Neural cell (in vitro differentiated cells): ENCODE data around the gene SNX10. TPM values are rescaled to one million over a fixed set of nuclear protein-coding genes. Genes with fewer than 3 reads are reported as not detected.

Source experiments
- H2AFZ ChIP-seq: fragments of 200-600, 300-800 bp; sonication (generic), shearing (Covaris generic); 2 replicates; pipeline ENCODE4 v1.6.0; 2014; ENCODE audit warnings: low read depth, mild to moderate bottlenecking, antibody characterized with exemption, low read length, moderate library complexity
- H3F3A ChIP-seq: fragments of 200-600 bp; shearing (Covaris generic); 2 replicates; pipeline ENCODE4 v1.6.1; 2016; ENCODE audit warnings: mild to moderate bottlenecking, moderate library complexity, mixed read lengths, antibody characterized with exemption, low read length; ENCODE audit not compliant: insufficient read depth, poor library complexity, severe bottlenecking
- H3K27ac ChIP-seq: fragments of 200-600, 300-800 bp; sonication (generic), shearing (Covaris generic); 2 replicates; pipeline ENCODE4 v1.5.1; 2014; ENCODE audit warnings: mild to moderate bottlenecking, low read length, moderate library complexity
- H3K27me3 ChIP-seq: fragments of 300-800, 200-600 bp; sonication (generic), shearing (Covaris generic); 2 replicates; pipeline ENCODE4 v1.6.0; 2014; ENCODE audit warnings: mild to moderate bottlenecking, low read depth, low read length, moderate library complexity; ENCODE audit not compliant: insufficient read depth
- H3K36me3 ChIP-seq: fragments of 300-800, 200-600 bp; sonication (generic), shearing (Covaris generic); 2 replicates; pipeline ENCODE4 v1.5.1; 2014; ENCODE audit warnings: mild to moderate bottlenecking, antibody characterized with exemption, low read length, moderate library complexity; ENCODE audit not compliant: insufficient read depth
- H3K4me2 ChIP-seq: fragments of 300-800, 200-600 bp; sonication (generic), shearing (Covaris generic); 2 replicates; pipeline ENCODE4 v1.6.0; 2014; ENCODE audit warnings: mild to moderate bottlenecking, low read length
- H3K4me3 ChIP-seq: fragments of 300-800, 200-600 bp; sonication (generic), shearing (Covaris generic); 2 replicates; pipeline ENCODE4 v1.5.1; 2014; ENCODE audit warnings: mild to moderate bottlenecking, low read length, moderate library complexity
- H3K79me2 ChIP-seq: fragments of 200-600 bp; shearing (Covaris generic); replicated peaks from 2 replicates; pipeline ENCODE4 v1.6.0; 2014; ENCODE audit warnings: mild to moderate bottlenecking, low read length, moderate library complexity; ENCODE audit not compliant: insufficient read depth
- H3K9ac ChIP-seq: fragments of 300-800, 200-600 bp; sonication (generic), shearing (Covaris generic); 2 replicates; pipeline ENCODE4 v1.6.1; 2016; ENCODE audit warnings: mild to moderate bottlenecking, low read length, mixed read lengths
- H3K9me2 ChIP-seq: fragments of 200-600 bp; shearing (Covaris generic); 2 replicates; pipeline ENCODE4 v1.6.1; 2016; ENCODE audit warnings: mild to moderate bottlenecking, low read length, mixed read lengths; ENCODE audit not compliant: insufficient read depth
- H3K9me3 ChIP-seq: fragments of 200-600, 300-800 bp; sonication (generic), shearing (Covaris generic); 2 replicates; pipeline ENCODE4 v1.6.1; 2016; ENCODE audit warnings: mild to moderate bottlenecking, mixed run types, low read length, moderate library complexity, mixed read lengths
- H4K20me1 ChIP-seq: fragments of 200-600 bp; shearing (Covaris generic); 2 replicates; pipeline ENCODE4 v1.6.1; 2016; ENCODE audit warnings: mild to moderate bottlenecking, mixed run types; ENCODE audit not compliant: insufficient read depth
- CTCF ChIP-seq: fragments of 450-650 bp; IDR thresholded peaks from 2 replicates; pipeline ENCODE4 v1.5.1; 2014; ENCODE audit warnings: antibody characterized with exemption, mild to moderate bottlenecking, moderate library complexity; ENCODE audit not compliant: poor library complexity, severe bottlenecking
- EP300 ChIP-seq: fragments of 450-650 bp; conservative IDR thresholded peaks from 2 replicates; pipeline ENCODE4 v1.6.1; 2014; ENCODE audit warnings: antibody characterized with exemption, mild to moderate bottlenecking, moderate library complexity; ENCODE audit not compliant: poor library complexity, severe bottlenecking
- EZH2 ChIP-seq: fragments of 200-600, 300-800 bp; shearing (Covaris generic), sonication (generic); IDR thresholded peaks from 2 replicates; pipeline ENCODE4 v1.6.1; 2014; ENCODE audit warnings: antibody characterized with exemption, low read length, borderline replicate concordance, mild to moderate bottlenecking; ENCODE audit not compliant: insufficient read depth, poor library complexity, severe bottlenecking
- MXI1 ChIP-seq: fragments of 450-650 bp; conservative IDR thresholded peaks from 2 replicates; pipeline ENCODE4 v1.6.1; 2014; ENCODE audit warnings: antibody characterized with exemption, mild to moderate bottlenecking; ENCODE audit not compliant: poor library complexity, severe bottlenecking
- POLR2AphosphoS5 ChIP-seq: IDR thresholded peaks from 2 replicates; pipeline ENCODE4 v1.6.1; 2012
- RAD21 ChIP-seq: fragments of 450-650 bp; conservative IDR thresholded peaks from 2 replicates; pipeline ENCODE4 v1.6.1; 2014; ENCODE audit warnings: antibody characterized with exemption, mild to moderate bottlenecking, moderate library complexity
- REST ChIP-seq: IDR thresholded peaks from 2 replicates; pipeline ENCODE4 v1.6.1; 2012; ENCODE audit warnings: borderline replicate concordance
- SMC3 ChIP-seq: fragments of 450-650 bp; conservative IDR thresholded peaks from 2 replicates; pipeline ENCODE4 v1.6.1; 2014; ENCODE audit warnings: antibody characterized with exemption, mild to moderate bottlenecking, moderate library complexity; ENCODE audit not compliant: poor library complexity
- TAF1 ChIP-seq: IDR thresholded peaks from 2 replicates; pipeline ENCODE4 v1.6.1; 2012; ENCODE audit warnings: low read depth
- polyA plus RNA-seq: library from polyadenylated mRNA; depleted of rRNA; stranded (reverse); fragments of >200 nt; gene quantifications from 2 replicates; pipeline ENCODE4 v1.2.3, GENCODE V29; 2014

Gene SNX10
- polyA plus RNA-seq, 1 donor from 2014 or later: 25.6 TPM

- no peak for TF ChIP-seq POLR2AphosphoS5
- TF ChIP-seq CTCF: no peak
- no peak for TF ChIP-seq EZH2
- TF ChIP-seq MXI1: no peak
- TF ChIP-seq EP300: no peak
- TF ChIP-seq SMC3: no peak
- no peak for TF ChIP-seq REST
- no peak for TF ChIP-seq RAD21
- TF ChIP-seq TAF1: no peak
- Histone ChIP-seq H4K20me1 (no peaks in the 10 kb centered on the region), H2AFZ (no peak overlapping the region), H3K79me2 (no peaks in the 10 kb centered on the region), H3K27me3 (no peaks in the 10 kb centered on the region), H3F3A (no peaks in the 10 kb centered on the region), H3K9ac (no peak overlapping the region), H3K4me2 (no peak overlapping the region), H3K36me3 (no peaks in the 10 kb centered on the region), H3K9me2 (no peaks in the 10 kb centered on the region), H3K27ac (no peak overlapping the region), H3K4me3 (no peak overlapping the region), H3K9me3 (no peaks in the 10 kb centered on the region)
Observed at GRCh38 chr7:26356229-26356628, 64.6 kb downstream of the SNX10 start.

GRCh38 chr7:26356929-26357798 lies 65.5 kb downstream of the SNX10 start:
- Histone ChIP-seq H3K36me3 (no peaks in the 10 kb centered on the region), H3K9me2 (no peaks in the 10 kb centered on the region), H3K27ac (no peak overlapping the region), H2AFZ (no peak overlapping the region), H3K9me3 (no peaks in the 10 kb centered on the region), H3K4me2 (no peak overlapping the region), H3F3A (no peaks in the 10 kb centered on the region), H3K9ac (no peak overlapping the region), H3K79me2 (no peaks in the 10 kb centered on the region), H3K27me3 (no peaks in the 10 kb centered on the region), H3K4me3 (no peak overlapping the region), H4K20me1 (no peaks in the 10 kb centered on the region)
- TF ChIP-seq SMC3: no peak
- TF ChIP-seq EP300: no peak
- TF ChIP-seq RAD21: no peak
- no peak for TF ChIP-seq MXI1
- TF ChIP-seq TAF1: no peak
- no peak for TF ChIP-seq POLR2AphosphoS5
- no peak for TF ChIP-seq REST
- TF ChIP-seq CTCF: no peak
- no peak for TF ChIP-seq EZH2
